GM23248 (cell line): ENCODE results near the gene BCO2.

Experiments used
- EZH2 ChIP-seq: fragments of 200-600 bp; sonication (generic); IDR thresholded peaks from 2 replicates; pipeline ENCODE4 v1.6.1; 2018; ENCODE audit warnings: antibody characterized with exemption, mild to moderate bottlenecking; ENCODE audit not compliant: insufficient read depth, poor library complexity, severe bottlenecking
- EZH2phosphoT487 ChIP-seq: fragments of 200-600 bp; sonication (generic); IDR thresholded peaks from 2 replicates; pipeline ENCODE4 v1.6.1; 2018; ENCODE audit warnings: antibody characterized with exemption, moderate library complexity, mild to moderate bottlenecking, low read depth; ENCODE audit not compliant: insufficient read depth

DNA sequence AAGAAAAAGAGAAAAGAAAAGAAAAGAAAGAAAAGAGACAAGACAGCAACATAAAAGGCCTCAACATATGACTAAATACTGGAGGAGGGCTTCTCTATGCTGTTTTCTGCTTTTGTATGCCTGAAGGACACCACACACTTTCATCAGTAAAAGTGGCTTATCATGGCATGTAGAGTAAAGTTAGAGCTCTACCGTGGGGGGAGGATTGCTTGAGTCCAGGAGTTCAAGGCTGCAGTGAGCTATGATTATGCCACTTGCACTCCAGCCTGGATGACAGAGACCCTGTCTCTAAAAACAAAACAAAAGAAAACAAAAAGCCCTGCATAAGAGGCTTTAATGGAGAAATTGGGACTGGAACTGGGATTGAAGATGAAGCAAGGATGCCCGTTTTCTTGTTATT lies 56.6 kb downstream of the BCO2 start:
- TF ChIP-seq EZH2, result no peak
- TF ChIP-seq EZH2phosphoT487, result no peak
